Stimulated activated CD4-positive, alpha-beta T cell treated with anti-CD3 and anti-CD28 coated beads, Interleukin-4, amount 100 ng/mL, for 1 hour (primary cell): ENCODE results near the gene GUCA1C.
A peak's percentile ranks its signal among the peaks of the same experiment; 100 is the strongest.

Experiments used
- DNase-seq: peaks from one replicate; pipeline ENCODE4 v3.0.0-alpha.2; 2020

GUCA1C gene

DNA sequence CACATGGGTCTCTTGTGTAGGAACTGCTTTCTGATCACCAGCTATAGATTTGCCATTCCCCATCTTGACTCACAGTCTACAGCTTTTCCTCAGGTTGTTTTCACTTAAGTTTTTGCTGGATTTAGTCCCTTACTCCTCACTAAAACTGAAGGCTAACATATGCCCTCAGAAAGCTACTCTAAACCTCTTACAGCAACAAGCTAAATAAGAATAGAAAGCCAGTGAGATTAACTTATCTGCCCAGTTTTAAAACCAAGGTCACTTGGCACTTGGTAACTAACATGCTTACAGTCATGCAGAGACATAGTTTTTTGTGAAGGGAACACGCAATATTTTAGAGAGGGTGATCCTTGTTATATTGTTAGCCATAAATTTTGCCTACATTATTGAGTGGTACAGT, at the start of gene GUCA1C:
Gene GUCA1C (minus strand): TSS at position 180 of the 400 bp plus-strand sequence. CDS start 117 bp downstream, at position 63.
- no peak for DNase-seq

DNA sequence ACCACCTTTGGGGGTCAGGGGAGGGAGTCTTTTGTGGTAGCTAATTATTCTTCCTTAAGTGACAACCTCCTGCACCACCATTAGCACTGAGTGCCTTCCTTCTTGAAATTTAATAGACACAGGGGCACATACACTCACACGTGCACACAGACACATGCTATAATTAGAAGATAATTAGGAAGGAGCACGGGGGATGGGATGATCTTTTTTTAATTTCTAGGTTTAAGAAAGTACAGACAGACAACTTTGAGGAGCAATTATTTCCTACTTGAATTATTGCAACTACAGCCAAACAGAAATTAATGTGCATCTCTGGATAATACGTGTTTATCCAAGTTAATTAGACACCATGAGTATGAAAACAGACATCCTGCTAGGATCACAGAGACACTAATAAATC, 44.8 kb upstream of the GUCA1C start:
- DNase-seq: no peak

- DNase-seq: no peak
Measured at GRCh38 chr3:108985844-108986243, 32.2 kb upstream of the GUCA1C start.

GRCh38 chr3:108983051-108983450, 29.4 kb upstream of the GUCA1C start:
- DNase-seq: no peak

DNA sequence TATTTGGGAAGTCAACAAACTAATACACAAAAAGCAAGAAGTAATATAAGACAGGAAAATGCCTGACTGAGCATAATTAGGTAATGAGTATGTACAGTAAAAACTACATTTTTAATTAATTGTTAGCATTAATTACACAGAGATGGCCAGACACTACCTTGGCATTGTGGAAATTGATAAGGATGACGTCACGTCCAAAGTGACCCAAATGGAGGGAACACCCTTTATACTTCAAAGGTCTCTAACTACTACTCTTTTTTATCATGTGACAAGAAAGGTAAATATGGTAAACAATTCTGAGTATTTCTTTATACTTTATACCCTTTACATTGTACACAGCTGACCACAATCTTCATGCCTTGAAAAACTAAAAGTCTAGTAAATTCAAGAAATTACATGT, 22.4 kb upstream of the GUCA1C start:
- DNase-seq: no peak

DNA sequence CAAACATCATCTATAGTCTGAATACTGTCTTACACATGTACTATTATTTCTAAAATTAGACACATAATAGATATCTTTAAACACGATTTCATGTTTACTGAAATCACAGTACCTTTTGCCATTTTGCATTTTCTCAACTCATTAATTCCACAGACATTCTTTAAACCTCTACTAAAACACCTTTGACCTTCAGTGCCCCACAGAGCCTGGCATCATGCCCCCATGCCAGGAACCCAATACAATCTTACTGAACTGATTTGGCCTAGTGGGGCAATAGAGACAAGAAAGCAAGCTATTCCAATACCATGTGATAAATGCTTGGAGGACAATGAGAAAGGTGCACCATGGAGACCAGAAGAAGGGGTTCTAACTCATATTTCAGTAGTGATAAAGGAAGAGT, 19.3 kb upstream of the GUCA1C start:
- no peak for DNase-seq

GRCh38 chr3:108972482-108972881, 18.8 kb upstream of the GUCA1C start:
- no peak for DNase-seq

- DNase-seq: no peak
Measured at GRCh38 chr3:108970561-108970960, 16.9 kb upstream of the GUCA1C start.

GRCh38 chr3:108966773-108967172, 13.1 kb upstream of the GUCA1C start:
- DNase-seq: no peak

DNA sequence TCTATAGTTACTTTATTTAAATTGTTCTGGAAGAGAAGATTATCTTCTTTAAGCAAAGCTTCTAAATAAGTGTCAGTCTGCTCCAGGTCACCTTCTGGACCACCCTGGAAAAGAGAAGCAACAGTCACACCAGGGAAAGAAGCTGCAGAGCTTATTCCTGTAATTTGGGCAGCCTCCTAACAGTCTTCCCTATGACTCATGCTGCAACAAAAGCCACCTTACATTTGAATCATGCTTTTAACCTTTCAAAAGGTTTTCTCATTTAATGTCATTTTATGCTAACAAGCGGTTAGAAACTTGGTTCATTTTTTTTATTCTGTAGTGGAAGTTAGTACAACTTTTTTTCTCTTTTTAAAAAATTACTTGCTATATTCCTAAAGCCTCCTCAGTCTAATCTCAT, 5.3 kb upstream of the GUCA1C start:
- DNase-seq: no peak

GRCh38 chr3:108953210-108953609, 469 bp downstream of the GUCA1C start:
- no peak for DNase-seq

DNA sequence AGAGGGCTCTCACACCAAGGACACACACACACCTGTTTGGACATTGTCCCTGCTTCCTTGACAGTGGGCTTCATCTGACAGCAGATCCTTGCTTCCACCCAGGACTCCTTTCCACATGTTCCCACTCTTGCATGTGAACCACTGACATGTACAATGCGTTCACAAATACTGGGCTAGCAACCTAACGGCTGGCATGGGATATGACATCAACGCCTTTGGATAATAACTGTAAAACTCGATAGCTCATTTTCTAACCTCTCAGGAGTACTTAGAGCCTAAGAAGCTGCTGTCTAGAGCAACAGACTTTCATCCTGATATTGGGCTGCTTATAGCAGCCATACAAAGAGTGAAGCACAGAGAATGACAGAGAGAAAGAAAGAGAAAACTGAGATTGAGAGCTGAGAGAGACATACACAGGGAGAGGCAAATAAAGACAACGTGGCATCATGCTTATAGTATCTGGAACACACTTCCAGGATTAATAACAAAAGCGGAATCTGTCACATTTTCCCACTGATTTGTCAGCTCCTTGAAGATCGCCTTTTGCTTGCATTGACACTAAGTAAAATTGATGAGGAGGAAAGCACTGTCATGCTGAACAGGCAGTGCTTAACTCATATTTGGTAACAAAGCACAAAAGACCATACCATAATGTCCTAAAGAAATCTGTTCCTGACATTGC, 1.7 kb downstream of the GUCA1C start:
- DNase-seq: no peak

DNA sequence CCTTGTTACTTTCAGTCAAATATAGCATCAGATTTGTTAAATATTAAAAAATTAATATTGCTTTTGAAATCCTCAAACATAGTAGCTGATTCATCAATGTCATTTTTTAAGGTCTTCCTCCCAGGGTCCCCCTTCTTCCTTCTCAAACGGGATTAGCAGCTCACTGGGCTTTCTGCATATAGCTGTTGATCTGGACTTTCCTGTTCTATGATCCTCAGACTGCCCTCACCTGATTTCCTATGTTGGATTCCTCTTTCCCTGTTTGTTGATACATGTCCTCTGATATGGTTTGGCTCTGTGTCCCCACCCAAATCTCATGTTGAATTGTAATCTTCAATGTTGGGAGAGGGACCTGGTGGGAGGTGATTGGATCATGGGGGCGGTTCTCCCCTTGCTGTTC, 5.8 kb downstream of the GUCA1C start:
- no peak for DNase-seq

DNA sequence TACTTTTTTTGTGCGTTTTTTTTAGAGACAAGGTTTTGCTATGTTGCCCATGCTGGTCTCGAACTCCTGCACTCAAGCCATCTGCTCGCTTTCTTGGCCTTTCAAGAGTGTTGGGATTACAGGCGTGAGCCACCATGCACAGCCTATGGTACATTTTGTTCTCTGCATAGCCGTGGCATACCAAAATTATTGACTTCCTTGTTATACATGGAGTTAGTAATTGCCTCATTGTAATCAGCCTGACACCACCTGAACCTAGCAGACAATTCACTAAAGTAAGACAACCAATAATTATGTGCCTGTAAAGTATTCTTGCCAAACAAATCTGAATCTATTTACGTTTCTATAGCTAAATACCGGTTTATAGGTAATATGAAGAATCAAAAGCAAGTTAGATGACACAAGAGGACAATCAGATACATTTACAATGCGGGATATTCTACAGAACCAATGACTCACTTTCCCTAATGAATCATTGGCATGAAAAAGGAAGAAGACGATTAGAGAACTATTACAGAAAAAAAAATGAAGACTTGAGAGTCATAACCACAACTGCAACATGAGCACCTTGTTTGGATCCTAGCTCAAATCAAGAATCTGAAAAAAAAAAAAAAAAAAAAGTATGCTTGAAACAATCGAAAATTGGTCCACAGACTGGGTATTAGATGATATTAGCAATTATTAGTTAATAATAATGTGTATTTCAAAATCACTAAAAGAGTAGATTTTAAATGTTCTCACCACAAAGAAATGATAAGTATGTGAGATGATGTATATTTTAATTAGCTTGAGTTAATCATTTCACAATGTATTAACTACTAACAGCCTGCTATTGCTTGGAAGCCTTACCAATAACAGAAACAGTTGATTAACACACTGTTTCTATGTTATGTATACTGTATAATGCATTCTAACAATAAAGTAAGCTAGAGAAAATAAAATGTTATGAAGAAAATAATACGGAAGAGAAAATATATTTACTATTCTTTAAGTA, 7.1 kb downstream of the GUCA1C start:
- no peak for DNase-seq

DNA sequence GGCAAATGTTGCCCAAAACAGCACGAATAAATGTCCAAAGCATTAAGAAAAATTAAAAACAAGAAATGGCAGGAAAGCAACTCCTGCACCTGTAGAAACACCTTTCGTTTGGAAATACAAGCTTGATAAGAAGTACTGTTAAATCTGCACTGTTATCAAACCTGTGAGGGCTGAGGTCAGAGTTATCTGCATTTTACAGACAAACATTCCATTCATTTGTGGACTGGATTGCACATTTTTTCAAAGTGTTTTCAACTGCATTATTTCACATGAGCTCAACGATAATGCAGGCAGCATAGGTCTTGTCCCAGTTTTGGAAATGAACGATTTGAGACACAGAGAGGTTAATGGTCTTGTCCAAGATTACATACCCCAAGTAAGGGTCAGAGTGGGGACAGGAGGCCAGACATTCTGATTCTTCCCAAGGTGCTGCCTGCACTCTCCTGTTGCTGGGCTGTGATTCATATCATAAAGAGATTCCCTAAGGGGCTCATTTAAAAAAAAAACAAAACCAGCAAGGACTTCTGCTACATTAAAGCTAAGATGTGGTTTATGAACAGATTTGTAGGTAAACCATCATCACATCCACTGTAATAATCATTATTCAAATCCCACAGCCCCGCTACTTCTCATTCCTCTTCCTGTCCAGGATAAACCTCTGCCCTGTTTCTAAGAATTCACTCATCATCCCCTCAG, 13.0 kb downstream of the GUCA1C start:
- no peak for DNase-seq

- no peak for DNase-seq
Measured at GRCh38 chr3:108940166-108940565, 13.5 kb downstream of the GUCA1C start.

GRCh38 chr3:108936924-108937689, 16.6 kb downstream of the GUCA1C start:
- no peak for DNase-seq

- no peak for DNase-seq
Measured at GRCh38 chr3:108931035-108931434, 22.6 kb downstream of the GUCA1C start.

DNA sequence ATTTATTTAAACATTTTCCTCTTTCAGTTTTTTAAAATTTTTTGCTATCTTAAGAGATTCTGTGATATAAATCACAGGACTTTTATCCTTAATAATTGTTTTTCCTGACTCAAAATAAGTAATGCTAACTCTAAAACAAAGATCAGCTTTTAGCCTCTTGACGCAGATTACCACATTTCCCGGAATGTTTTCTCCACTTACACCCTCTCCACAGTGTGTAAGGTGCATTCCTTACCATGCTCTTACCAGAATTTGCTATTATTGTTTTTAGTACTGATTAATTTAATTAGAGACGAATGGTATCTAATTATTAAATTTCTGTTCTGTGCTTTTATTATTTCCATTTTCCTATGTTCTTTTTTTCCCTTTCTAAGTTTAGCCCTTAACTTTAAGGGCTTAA, 34.8 kb downstream of the GUCA1C start:
- DNase-seq: no peak

DNA sequence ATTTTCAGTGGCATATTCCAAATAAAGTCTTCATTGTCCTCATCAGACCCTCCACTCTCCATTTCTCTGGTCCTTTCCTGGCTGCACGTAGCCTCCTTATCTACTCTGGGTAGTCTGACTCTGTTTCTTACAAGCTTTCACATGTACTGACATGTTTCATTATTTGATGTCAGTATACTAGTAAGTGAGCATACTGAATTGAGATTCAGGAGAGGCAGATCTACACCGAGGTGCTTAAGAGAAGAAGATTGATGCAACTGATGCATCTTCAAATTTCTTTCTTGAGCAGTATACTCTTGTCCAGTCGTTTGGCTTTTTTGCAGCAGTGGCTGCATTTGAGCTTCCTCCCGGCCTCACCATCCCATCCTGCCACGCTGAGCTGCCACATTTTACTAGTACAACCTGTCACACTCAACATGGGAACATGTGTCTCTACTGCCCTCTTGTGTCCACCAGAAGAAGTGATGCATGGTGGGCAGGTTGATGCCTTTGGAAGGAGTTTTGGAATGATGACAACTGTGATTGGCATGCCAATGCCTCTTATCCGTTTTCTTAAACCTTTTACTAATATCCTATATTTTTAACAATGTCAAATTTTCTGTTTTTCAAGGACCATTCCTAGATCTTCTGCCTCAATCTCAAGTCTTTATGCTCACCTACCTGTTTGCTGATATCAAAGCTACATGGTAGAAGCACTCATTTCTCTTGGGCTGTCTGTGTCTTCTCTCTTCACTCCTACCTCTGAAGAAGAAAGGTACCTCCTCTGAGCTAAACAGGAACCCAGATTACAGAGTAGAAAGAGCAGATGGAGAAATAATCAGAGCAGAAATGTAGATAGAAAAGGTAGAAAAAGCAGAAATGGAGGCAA, 38.7 kb downstream of the GUCA1C start:
- peak; percentile 43 for DNase-seq

DNA sequence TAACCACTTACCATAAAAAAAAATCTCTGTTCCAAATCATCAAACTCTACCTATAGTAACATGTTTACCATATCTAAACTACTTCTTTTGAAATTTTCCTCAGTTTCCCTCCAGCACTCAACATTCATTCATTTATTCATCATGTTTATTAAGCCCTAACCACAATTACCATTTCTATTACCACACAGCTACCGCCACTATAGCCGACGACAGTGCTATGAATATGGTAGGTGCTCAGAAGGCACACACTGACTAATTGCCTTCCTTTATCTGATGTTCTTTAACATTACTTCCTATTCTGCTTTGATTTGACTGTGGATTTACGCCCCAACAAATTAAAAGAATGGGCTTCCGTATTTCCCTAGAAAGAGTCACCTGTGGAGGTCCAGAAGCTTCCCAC, 43.9 kb downstream of the GUCA1C start:
- no peak for DNase-seq

DNA sequence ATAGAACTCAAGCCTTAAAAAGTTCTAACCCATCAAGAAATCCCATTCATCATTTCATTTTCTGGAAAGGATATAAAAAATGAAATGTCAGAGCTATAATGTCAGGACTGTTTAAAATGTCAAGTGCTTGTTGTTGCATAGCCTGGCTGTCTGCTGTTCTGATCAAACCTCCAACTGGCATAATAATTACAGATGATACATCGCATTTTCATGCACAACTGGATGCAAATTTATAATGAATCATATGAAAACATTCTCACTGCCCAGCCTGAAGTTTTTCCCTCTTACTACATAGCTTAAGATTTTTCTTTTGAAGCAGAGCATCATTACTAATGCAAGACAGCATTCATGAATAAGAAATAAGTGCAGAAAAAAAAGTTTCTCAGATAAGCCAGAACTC, 46.5 kb downstream of the GUCA1C start:
- no peak for DNase-seq
